Measurements from ENCODE around the gene ADGRL3.

GRCh38 chr4:61841714-61842113, 641.6 kb downstream of the ADGRL3 start:
- TF ChIP-seq, protein P1, sequence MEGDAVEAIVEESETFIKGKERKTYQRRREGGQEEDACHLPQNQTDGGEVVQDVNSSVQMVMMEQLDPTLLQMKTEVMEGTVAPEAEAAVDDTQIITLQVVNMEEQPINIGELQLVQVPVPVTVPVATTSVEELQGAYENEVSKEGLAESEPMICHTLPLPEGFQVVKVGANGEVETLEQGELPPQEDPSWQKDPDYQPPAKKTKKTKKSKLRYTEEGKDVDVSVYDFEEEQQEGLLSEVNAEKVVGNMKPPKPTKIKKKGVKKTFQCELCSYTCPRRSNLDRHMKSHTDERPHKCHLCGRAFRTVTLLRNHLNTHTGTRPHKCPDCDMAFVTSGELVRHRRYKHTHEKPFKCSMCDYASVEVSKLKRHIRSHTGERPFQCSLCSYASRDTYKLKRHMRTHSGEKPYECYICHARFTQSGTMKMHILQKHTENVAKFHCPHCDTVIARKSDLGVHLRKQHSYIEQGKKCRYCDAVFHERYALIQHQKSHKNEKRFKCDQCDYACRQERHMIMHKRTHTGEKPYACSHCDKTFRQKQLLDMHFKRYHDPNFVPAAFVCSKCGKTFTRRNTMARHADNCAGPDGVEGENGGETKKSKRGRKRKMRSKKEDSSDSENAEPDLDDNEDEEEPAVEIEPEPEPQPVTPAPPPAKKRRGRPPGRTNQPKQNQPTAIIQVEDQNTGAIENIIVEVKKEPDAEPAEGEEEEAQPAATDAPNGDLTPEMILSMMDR (IDR thresholded peaks at IDR 0.05): no peak
- no peak for TF ChIP-seq EZH2 (IDR thresholded peaks at IDR 0.05; ENCODE audit: borderline replicate concordance, insufficient read depth, low read depth, low read length, poor library complexity, severe bottlenecking)

Data from B cell (primary cell).